HG02678 (cell line): ENCODE measurements around the gene NACC2.
"Not testable (repeated sequence)": the region's sequence is repeated elsewhere in the genome, so short reads cannot be mapped to it uniquely, and the experiment has no call there.

Source experiments
- ATAC-seq: cut with Tn5 transposase; IDR thresholded peaks from one replicate; pipeline ENCODE4 v1.9.1; 2021; ENCODE audit warnings: mild to moderate bottlenecking, moderate library complexity; ENCODE audit not compliant: unreplicated experiment

The NACC2 gene

GRCh38 chr9:136026943-136027289, 68.2 kb downstream of the NACC2 start:
- ATAC-seq = not testable (repeated sequence)

DNA sequence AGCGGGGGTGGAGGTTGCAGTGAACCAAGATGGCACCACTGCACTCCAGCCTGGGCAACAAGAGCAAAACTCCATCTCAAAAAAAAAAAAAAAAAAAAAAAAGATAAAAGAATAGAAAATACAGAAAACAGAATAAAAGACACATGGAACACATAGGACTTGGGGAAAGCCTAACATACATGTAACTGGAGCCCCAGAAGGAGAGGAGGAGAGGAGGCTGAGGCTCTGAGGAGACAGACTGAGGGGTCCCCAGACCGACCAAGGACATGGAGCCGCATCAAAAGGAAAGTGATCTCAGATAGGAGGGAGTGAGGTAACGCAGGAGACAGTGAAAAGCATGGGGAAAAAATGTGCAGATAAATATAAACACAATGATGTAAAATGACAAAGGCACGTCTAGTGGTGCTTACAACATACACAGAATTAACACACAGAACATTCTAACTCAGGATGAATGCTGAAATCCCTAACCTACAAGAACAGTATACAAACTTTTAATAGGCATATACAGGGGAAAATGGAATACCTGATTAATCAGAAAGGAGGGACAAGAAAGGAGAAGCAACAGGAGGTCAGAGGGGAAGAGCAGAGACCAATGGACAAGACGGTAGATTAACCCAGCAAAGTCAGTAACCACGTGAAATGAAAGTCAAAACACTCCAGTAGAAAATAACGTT, 68.7 kb downstream of the NACC2 start:
- ATAC-seq = no peak

DNA sequence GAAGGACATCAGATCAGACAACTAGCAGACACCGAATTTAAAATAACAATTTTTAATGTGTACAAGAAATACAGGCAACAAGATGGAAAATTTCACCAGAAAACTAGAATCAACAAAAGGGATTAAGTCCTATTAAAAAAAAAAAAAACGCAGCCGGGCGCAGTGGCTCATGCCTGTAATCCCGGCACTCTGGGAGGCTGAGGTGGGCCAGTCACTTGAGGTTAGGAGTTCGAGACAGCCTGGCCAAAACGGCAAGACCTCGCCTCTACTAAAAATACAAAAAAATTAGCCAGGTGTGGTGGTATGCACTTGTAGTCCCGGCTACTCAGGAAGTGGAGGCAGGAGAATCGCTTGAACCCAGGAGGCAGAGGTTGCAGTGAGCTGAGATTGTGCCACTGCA, 69.6 kb downstream of the NACC2 start:
- no peak for ATAC-seq

DNA sequence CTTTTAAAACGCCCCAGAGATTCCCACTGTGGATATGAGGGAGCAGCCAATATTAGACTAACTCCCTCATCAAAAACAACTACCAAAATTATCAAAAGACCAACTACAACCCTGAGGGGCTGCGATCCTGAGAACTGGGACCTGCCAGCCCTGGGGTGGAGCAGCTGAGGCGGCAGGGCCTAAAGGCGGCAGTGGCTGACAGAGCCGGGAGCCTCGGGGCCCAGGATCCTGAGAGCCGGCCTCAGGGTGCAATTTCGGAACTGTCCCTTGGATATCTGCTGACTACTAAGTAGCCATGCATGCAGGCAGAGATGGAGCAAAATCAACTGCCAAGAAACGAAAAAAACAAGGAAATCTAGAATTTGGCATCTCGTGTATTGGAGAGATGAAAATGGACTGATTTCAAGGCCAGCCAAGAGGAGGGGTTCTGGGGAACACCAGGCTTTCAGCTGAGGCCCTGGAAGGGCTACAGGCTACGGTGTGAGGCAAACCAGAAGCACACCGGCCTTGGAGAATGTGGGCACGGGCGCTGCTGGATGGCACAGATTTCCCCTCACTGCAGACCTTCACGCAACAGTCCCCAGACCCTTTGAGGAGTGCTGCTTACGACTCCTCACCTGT, 70.3 kb downstream of the NACC2 start:
- no peak for ATAC-seq

- no peak for ATAC-seq
Measured at GRCh38 chr9:136024286-136024685, 70.8 kb downstream of the NACC2 start.

DNA sequence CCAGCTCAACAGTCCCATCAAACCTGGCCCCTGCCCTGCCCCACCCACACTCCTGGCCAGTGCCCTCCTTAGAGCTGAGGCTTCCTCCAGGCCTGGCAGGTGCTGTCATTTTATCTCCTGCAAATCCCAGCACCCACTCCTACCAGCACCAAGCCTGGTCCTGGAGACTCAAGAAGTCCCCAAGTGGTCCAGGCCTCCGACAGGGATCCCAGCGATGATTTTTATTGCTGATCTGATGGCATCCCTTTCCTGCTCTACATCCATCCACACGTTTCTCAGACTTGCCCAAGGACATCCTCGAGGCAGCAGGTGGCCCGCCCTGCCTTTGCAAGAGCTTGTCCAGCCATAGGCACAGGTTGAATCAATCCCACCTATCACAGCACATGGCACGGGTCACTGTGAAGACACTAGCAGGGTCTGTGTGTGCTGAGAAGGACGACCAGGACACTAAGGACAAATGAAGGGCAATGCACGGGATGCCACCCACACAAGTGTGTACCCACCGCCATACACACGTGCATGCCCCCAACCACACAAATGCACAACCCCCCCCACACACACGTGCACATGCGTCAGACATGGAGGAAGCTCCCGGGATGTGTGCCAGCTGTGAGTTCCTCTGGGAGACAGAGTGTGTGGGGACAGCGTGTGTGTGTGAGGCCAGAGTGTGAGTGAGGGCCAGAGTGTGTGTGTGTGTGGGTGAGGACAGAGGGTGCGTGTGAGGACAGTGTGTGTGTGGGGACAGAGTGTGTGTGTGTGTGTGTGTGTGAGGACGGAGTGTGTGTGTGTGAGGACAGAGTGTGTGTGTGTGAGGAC, 71.5 kb downstream of the NACC2 start:
- no peak for ATAC-seq

DNA sequence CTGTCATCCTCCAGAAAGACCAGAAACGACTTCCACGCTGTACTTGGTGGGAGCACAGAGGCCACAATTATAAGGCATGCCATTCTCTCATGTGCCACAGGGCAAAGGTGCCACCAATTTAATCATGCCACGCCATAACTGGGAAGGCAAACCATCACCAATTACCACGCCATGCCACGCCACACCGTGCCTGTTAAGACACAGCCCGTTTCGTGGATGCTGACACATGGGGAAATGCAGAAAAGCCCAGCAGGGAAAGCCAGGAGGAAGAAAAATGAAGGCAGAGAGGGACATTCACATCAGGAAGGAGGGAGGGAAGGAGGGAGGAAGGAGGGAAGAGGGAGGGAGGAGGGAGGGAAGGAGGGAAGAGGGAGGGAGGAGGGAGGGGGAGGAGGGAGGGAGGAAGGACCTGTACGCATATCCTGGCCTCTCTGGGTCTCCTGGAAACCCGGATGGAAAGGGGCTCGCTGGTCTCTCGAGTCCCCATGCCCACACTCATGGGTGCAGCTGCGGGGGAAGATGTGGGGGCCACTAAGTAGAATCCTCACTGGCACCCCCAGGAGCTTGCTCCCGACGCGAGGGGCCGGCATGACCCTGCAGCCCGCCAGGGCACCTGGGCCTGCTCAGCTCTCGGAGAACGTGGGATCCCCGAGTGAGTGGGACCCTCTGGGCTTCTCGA, 72.2 kb downstream of the NACC2 start:
- no peak for ATAC-seq

DNA sequence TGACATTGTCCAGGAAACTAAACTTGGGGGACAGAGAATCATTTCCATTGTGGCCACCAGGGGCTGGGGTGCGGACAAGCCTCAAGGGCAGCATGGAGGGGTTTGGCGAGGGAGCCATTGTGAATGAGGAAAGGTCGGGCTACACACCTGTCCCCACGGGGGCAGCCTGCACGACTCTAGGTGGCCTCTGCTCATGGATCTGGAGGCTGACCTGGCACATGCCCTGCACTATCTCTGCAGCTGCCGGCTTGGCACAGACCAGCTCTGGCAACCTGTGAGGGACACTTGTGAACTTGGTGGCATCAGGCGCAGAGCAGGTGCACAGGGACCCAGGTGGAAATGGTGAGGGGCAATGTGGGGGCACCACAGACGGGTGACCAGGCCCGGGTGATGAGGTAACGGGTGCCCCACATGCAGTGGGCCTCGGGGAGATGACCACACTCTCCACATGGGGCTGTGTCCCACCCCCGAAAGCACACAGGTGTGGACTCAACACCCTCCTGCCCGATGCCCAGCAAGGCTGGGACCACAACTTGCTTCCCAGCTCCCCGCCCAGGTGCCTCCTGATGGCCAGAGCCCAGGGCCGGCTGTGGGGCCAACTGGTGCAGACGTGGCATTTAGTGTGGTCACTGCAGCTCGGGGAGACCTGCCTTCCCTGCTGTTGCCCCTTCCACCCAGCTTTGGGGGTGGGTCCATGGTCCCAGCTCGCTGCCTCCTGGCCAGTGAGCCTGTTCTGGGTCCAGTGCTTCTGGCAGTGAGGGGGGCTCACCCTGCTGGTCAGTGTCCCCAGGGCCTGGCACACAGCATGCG, 73.0 kb downstream of the NACC2 start:
- ATAC-seq = no peak

DNA sequence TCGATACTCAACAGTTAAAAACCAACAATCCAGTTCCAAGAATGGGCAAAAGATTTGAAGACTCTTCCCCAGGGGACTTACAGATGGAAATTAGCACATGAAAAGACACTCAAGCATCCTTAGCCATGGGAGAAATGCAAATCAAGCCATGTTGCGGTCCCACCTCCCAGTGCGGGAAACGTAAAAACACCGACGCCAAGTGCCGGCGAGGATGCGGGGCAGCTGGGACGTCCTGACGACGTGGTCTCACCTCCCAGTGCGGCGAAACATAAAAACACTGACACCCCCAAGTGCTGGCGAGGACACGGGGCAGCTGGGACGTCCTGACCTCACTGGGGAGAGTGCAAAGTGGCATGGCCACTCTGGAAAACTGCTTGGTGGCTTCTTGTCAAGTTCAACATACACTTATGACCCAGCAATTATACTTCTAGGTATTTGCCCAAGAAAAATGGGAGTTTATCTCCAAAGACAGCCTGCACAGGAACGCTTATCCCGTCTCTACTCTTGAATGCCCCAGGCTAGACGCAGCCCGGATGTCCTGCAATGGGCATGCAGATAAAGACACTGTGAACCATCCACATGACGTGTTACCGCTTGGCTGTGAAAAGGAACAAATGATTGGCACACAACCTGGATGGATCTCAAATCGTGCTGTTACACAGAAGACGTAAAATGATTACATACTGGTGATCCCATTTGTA, 73.8 kb downstream of the NACC2 start:
- ATAC-seq = no peak

DNA sequence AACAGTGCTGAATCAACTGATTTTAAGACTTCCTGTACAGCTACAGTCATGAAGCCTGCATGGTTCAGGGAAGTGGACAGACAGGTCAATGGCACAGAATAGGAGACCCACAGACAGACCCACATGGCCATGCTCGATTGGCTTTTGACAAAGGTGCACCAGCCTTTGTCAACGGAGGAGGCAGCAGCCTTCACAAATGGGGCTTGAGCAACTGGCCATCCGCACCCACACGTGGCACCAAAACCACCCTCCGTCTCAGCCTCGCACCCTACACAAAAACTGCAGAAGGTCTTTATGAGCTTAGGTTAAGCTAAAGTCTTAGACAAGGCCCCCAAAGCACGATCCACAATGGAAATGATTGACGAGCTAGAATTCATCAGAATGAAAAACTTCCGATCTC, 74.4 kb downstream of the NACC2 start:
- no peak for ATAC-seq

DNA sequence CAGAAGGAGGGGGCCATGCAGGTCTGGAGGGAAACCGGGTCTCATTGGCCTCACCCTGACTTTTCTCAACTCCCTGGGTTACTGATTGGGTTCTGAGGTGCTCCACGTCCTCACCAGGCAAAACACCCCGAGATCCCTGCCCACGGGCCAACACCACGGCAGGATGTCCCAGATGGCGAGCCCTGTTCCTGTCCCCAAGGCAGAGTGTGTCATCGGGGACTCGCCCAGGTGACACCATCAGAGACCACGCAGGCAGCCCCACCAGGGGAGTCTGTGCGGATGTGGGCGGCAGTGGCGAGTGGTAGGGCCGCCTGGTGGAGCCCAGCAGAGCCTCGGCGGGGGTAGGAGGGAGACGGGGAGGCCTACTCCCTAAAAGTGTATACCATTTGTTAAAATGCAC, 74.9 kb downstream of the NACC2 start:
- no peak for ATAC-seq

- no peak for ATAC-seq
Measured at GRCh38 chr9:136019681-136020060, 75.4 kb downstream of the NACC2 start.

GRCh38 chr9:136019041-136019680, 75.9 kb downstream of the NACC2 start:
- no peak for ATAC-seq

DNA sequence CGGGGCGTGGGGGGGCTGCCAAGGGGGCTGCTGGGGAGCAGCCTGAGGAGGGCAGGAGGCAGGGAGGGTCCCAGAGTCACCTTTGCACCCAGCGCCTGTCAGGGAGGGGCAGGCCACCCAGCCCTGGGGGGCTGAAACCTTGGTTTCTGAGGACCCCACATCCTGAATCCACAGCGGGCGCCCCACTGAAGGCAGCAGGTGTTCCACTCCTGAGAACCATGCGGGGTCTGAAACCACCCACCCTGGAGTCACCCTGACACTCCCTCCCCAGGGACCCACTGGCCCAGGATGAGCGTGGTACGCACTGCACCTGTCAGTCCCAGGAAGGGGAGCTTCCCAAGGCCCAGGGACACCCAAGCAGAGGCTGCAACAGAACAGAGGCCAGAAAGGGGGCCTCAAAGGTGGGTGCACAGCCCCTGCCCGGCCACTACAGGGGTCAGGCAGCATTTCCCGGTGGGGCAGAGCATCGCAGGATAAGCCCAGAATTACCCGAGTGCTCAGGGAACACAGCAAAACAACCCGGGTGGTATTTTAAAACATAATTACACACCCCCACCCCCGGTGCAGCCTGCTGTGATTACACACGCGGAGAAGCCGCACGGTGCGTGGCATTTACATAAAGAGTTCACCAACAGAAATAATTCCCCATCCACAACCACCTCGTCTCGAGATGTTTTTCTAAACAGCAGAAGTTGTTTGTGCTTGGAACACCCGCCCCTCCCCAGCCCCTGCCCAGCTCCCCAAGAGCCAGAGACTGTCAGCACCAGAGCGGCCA, 76.6 kb downstream of the NACC2 start:
- no peak for ATAC-seq

- ATAC-seq = no peak
Measured at GRCh38 chr9:136017289-136018190, 77.5 kb downstream of the NACC2 start.

DNA sequence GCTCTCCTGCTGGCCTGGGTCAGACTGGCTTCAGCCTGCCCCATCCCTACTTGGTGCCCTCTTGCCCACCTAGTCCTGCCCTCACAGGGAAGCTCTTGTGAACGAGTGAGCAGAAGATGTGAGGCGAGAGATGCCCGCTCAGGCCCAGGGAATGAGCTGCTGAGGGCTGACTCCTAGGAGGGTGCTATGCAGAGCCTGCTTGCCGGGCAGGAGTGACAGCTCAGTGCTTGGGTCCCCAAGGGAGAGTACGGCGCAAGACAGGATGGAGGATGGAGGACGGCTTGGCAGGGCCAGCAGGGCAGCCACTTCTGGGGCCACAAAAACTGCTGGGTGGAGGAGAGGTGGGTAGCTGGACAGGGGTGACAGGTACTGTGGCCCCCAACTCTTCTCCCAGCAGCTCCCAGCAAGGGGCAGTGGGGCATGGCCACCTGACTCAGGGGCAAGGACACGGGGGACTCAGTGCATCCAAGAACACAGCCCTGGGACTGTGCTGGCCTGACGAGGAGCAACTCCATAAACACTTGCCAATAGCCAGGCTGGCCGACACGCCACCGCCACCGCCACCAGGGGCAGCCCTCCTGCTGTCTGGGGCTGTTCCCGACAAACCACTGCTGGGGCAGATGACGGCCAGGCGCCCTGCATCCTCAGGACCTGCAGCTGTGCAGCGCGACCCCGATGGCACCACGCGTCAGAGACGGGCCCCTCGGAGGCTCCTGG, 78.4 kb downstream of the NACC2 start:
- ATAC-seq = no peak
